HepG2 (cell line): Measurements from ENCODE around the gene PDE4D. TPM values are rescaled to one million over a fixed set of nuclear protein-coding genes. Genes with fewer than 3 reads are reported as not detected.

Experiments used
- CSRNP2 ChIP-seq: sonication (generic); formaldehyde crosslinking; conservative IDR thresholded peaks from 2 replicates; pipeline ENCODE4 v1.8.0; 2022; ENCODE audit warnings: low read depth, missing genetic modification reagents
- SKI ChIP-seq: fragments of 450-650 bp; IDR thresholded peaks from one replicate; pipeline ENCODE4 v1.6.1; 2018; ENCODE audit warnings: mild to moderate bottlenecking; ENCODE audit not compliant: partially characterized antibody
- THRA ChIP-seq: sonication (generic); formaldehyde crosslinking; IDR thresholded peaks from 2 replicates; pipeline ENCODE4 v1.4.0; 2020; ENCODE audit warnings: missing genetic modification reagents, borderline replicate concordance
- ZBTB49 ChIP-seq: sonication (generic); formaldehyde crosslinking; IDR thresholded peaks from 2 replicates; pipeline ENCODE4 v1.4.0; 2020; ENCODE audit warnings: missing genetic modification reagents, borderline replicate concordance
- ZNF224 ChIP-seq: sonication (generic); formaldehyde crosslinking; IDR thresholded peaks from 2 replicates; pipeline ENCODE4 v1.5.0; 2020; ENCODE audit warnings: mild to moderate bottlenecking, missing genetic modification reagents
- ZNF484 ChIP-seq: sonication (generic); formaldehyde crosslinking; IDR thresholded peaks from 2 replicates; pipeline ENCODE4 v1.5.1; 2020; ENCODE audit warnings: mild to moderate bottlenecking, low read depth, missing genetic modification reagents, borderline replicate concordance
- ZNF609 ChIP-seq: sonication (generic); formaldehyde crosslinking; IDR thresholded peaks from 2 replicates; pipeline ENCODE4 v1.4.0; 2020; ENCODE audit warnings: mild to moderate bottlenecking, missing genetic modification reagents, borderline replicate concordance
- polyA plus RNA-seq, 8 experiments: library from polyadenylated mRNA; depleted of rRNA in 3 of 8; stranded (reverse) in 7 of 8; unstranded in 1 of 8; fragments of >200 nt; fragmentation: Illumina TruSeq in 4 of 8; extraction: Trizol in 4 of 8; gene quantifications; 2 replicates each; pipeline versions ENCODE4 v1.2.1 to v1.2.3, GENCODE V29; 2011 to 2016; ENCODE audit warnings: low read depth in 4 of 8, missing spikeins in 1 of 8, mixed read lengths in 1 of 8; ENCODE audit not compliant: insufficient read depth in 1 of 8
- total RNA-seq, 5 experiments: library from RNA; depleted of rRNA; stranded (reverse); fragments of >200 nt; fragmentation: Illumina TruSeq; extraction: Trizol; gene quantifications; 2 replicates each; pipeline ENCODE4 v1.2.3, GENCODE V29; 2016; ENCODE audit warnings: low read depth in 1 of 5

PDE4D gene
- total and polyA plus RNA-seq, 2 of the 13 experiments (the other 11 are each of a cell fraction or from before 2014, with no cell fraction given): 7.0 to 12.2 TPM

GRCh38 chr5:59393585-59394420 lies 499.7 kb downstream of the PDE4D start (continued):
- TF ChIP-seq THRA (no peak), CSRNP2 (CRISPR knock-in tag) (no peak), ZNF609 (CRISPR knock-in tag) (no peak), ZBTB49 (CRISPR knock-in tag) (no peak), SKI (no peak), ZNF484 (CRISPR knock-in tag) (no peak), ZNF224 (CRISPR knock-in tag) (no peak)
